ENCODE measurements around the gene C19orf18. TPM values are rescaled to one million over a fixed set of nuclear protein-coding genes. Genes with fewer than 3 reads are reported as not detected.

C19orf18 gene
- total RNA-seq (2012; rRNA removed) (not detected in 2 replicates), polyA plus RNA-seq (2012; rRNA removed) (0.15 TPM in 1 of 2 replicates, not detected in the other), Bru-seq, nascent RNA (percentile 62 among the genes with signal in this experiment), BruChase-seq, experiment 1, labeled RNA remaining after a 6-hour chase (percentile 88 among the genes with signal in this experiment), BruChase-seq, experiment 2, labeled RNA remaining after a 2-hour chase (percentile 78 among the genes with signal in this experiment)
- not detected in 2 replicates for polyA plus RNA-seq (2012; cell fraction: cytosol; rRNA removed)
- polyA plus RNA-seq (2012; cell fraction: nucleus; rRNA removed; ENCODE audit: low replicate concordance) = 0.42 TPM in 1 of 2 replicates, not detected in the other
- long read RNA-seq = 0 reads

DNA sequence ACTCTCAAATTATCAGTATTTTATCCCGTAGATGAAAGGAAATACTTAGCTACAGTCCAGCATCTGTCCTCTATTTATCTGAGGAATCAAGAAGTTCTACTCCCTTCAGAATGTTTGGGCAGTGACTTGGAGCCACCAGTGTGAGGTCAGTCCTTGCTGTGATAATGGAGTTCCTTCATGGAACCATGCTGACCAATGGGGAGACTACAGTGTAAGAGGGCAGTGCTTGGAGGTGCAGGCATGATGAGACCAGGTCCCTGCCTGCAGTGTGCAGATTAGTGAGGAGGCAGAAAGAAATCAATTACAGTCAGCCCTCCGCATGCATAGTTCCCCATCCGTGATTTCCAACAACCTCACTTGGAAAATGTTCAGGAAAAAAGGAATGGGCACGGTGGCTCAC lies at the start of gene C19orf18:
Gene C19orf18, minus strand, starts transcription at position 101 of the 400 bp plus-strand sequence. CDS start 102 bp downstream, outside the sequence.
- intact Hi-C loops (cut with micrococcal nuclease) = no loop called here
- no peak within 1 kb of the TSS for H3K18ac ChIP-seq (ENCODE audit: low read depth, low read length)
- H3K9me1 ChIP-seq (ENCODE audit: insufficient read depth, low read length) = no peaks in the 10 kb centered on the region
- H4K5ac ChIP-seq (ENCODE audit: low read depth, low read length) = no peak within 1 kb of the TSS
- H3K9me3 ChIP-seq (ENCODE audit: control insufficient read depth, insufficient read depth, low read length) = peaks cover 89% of the 10 kb centered on the region
- BruUV-seq (replicated peaks) = no TSS peak
- CTCF ChIA-PET = no interaction called here
- ATAC-seq (ENCODE audit: low read depth) = no peak
- H2AFZ ChIP-seq (replicated peaks; ENCODE audit: low read length, poor library complexity) = peak within 1 kb of the TSS; percentile 41
- no peak within 1 kb of the TSS for H3K56ac ChIP-seq (ENCODE audit: extremely low read depth, insufficient read depth, low read length)
- H3K4ac ChIP-seq (ENCODE audit: low read depth, low read length) = no peak within 1 kb of the TSS
- no peak within 1 kb of the TSS for H3K27ac ChIP-seq (ENCODE audit: insufficient read depth, low read length)
- no peak within 1 kb of the TSS for H2BK120ac ChIP-seq (ENCODE audit: low read depth, low read length)
- H2BK5ac ChIP-seq (ENCODE audit: low read depth, low read length, poor library complexity, severe bottlenecking) = no peak within 1 kb of the TSS
- H4K91ac ChIP-seq (ENCODE audit: insufficient read depth, low read depth, low read length) = no peak within 1 kb of the TSS
- no peaks in the 10 kb centered on the region for H3K4me1 ChIP-seq (ENCODE audit: control insufficient read depth, insufficient read depth, low read length)
- H3K36me3 ChIP-seq (ENCODE audit: control insufficient read depth, insufficient read depth, low read length) = peaks cover 17% of the 10 kb centered on the region
- no peak within 1 kb of the TSS for H2AK9ac ChIP-seq (replicated peaks; ENCODE audit: low read depth, low read length, poor library complexity)
- POLR2A ChIA-PET (ENCODE audit: unreplicated experiment) = no interaction called here
- no peak for TF ChIP-seq RCOR1 (IDR thresholded peaks at IDR 0.05; ENCODE audit: insufficient replicate concordance, low read length)
- H3K4me3 ChIP-seq (ENCODE audit: insufficient read depth, low read depth, low read length) = no peak within 1 kb of the TSS
- no peaks in the 10 kb centered on the region for H3K27me3 ChIP-seq (ENCODE audit: control insufficient read depth, insufficient read depth, low read length)
- H4K20me1 ChIP-seq (ENCODE audit: insufficient read depth, low read length) = no peaks in the 10 kb centered on the region
- H3K23ac ChIP-seq (ENCODE audit: low read depth, low read length) = no peak within 1 kb of the TSS
- no peak within 1 kb of the TSS for H3K9ac ChIP-seq (ENCODE audit: low read depth, low read length)
- no peak for DNase-seq
- in situ Hi-C loops (cut with MboI; ENCODE audit: low sequenced_read_pairs) = no loop called here
- no peak within 1 kb of the TSS for H3K4me2 ChIP-seq (ENCODE audit: low read depth, low read length)
- H4K8ac ChIP-seq (ENCODE audit: low read depth in 2 of 2, low read length in 2 of 2) = no peak within 1 kb of the TSS
- no peak within 1 kb of the TSS for H2AK5ac ChIP-seq (ENCODE audit: low read depth, low read length)
- no peaks in the 10 kb centered on the region for H3K79me1 ChIP-seq (ENCODE audit: low read depth in 1 of 2, low read length in 2 of 2)
- no peak within 1 kb of the TSS for H2BK20ac ChIP-seq (ENCODE audit: low read depth, low read length)
- no peak within 1 kb of the TSS for H2BK15ac ChIP-seq (ENCODE audit: low read depth, low read length)
- no peak within 1 kb of the TSS for H3K14ac ChIP-seq (replicated peaks; ENCODE audit: low read depth, low read length)
- dilution Hi-C loops (cut with HindIII; ENCODE audit: low sequenced_read_pairs, unreplicated experiment) = no loop called here
- WGBS, 2 experiments (ENCODE audit: extremely low coverage in 2 of 2, insufficient read length in 1 of 2) = no CpG with 5 or more reads among the region's 4 CpGs

Data from IMR-90 (cell line).